GM21576 (cell line): Measurements from ENCODE around the gene MYO1E.
"Not testable (repeated sequence)": the region's sequence is repeated elsewhere in the genome, so short reads cannot be mapped to it uniquely, and the experiment has no call there.

Source experiments
- ATAC-seq: cut with Tn5 transposase; IDR thresholded peaks from one replicate; pipeline ENCODE4 v1.9.1; 2021; ENCODE audit warnings: mild to moderate bottlenecking, moderate library complexity; ENCODE audit not compliant: unreplicated experiment

MYO1E gene

DNA sequence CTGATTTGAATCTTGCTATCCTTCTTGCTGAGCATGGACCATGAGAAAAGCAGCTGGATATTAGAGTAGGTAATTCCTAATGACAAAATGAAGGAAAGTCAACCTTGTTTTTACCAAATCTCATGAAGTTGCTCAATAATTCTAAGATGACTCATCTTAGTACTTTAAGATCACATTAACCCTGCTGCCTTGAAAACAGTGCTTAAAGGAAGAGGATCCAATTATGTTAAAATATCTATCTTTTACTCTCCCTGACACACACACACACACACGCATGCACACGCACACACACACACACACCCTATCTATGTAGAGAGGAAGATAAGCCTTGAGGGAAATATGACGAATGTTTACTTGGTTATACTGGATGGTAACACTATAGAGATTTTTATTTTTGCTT lies 16.0 kb upstream of the MYO1E start:
- ATAC-seq: no peak

GRCh38 chr15:59387196-59387878 lies 14.7 kb upstream of the MYO1E start:
- ATAC-seq: not testable (repeated sequence)

DNA sequence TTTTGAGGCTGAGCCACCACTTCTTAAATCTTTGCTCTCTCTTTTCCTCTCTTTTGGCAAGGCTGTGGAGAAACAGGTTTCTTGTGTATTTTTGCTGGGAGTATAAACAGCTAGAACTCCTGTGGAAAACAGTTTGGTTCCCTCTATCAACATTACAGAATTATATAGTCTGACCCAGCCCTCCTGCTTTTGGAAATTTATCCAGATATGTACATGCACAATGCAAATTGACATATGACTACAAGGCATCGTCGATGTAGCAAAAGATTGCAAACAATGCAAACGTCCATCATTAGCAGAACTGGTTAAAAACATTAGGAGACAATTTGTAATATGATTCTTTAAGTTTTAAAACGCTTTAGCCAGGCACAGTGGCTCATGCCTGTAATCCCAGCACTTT lies 12.5 kb upstream of the MYO1E start:
- no peak for ATAC-seq

- ATAC-seq: no peak
These were observed 11.8 kb upstream of the MYO1E start for GRCh38 chr15:59384507-59384906.

DNA sequence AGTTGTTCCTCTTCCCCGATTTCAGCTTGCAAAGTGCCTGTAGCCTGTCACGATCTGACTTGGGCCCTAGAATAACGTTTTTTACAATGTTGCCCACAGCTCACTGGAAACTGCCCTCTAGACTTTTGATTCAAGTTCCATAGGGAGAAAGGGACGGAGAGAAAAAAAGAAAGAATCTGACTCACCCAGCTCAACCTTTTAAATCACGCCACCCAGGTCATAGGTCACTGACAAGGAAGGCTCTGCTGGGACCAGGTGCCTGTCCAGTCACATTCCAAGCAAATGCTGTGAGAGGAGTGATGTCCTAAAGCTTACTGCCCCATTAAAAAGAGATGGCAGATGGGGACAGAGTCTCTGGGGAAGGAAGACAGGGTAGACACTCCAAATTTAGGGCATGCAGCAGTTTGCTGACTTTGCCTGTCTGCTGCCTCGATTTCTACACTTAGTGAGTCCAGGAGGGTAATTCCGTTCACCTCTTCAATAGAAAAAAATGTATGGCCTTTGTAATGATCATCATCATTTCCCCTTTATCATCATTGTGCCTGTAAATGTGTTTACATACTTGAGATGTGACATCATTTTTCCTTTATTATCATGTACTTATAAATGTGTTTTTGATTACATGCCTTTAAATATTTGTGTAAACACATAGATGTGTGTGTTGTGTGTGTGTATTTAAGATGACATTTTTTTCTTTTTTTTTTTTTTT lies 8.4 kb upstream of the MYO1E start:
- no peak for ATAC-seq

DNA sequence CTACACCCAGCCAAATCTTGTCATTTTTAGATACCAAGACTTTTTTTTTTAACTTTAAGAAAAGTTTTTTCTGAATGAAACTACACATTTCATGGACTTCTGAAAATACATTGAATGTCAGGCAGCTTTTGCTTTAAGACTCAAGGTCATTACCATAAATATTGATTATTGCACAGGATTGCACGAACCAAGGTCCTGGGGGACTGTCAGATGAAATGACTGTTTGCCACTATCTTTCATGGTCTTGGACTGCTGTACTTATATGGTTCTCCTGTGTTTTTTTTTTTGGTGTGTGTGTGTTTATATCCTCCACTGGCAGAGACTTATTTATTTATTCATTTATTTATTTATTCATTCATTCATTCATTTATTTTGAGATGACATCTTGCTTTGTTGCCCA lies 6.9 kb upstream of the MYO1E start:
- ATAC-seq: no peak

DNA sequence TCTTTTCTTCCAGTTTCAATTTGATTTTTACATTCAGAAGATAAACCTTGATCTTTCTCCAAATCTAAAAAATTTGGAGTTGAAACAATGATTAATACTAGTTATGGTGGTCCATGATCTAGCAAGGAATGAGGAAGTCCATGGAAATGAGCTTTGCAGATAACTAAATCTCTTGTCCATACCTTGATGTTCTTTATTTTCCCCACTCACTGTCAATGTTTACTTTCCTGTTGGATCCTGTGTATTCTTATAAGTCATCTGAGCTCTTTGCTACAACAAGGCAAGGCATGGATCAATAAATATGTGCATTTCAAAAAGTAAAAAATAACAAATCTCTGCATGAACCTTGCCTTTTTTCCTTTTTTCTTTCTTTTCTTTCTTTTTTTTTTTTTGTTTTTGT lies 6.2 kb upstream of the MYO1E start:
- no peak for ATAC-seq

DNA sequence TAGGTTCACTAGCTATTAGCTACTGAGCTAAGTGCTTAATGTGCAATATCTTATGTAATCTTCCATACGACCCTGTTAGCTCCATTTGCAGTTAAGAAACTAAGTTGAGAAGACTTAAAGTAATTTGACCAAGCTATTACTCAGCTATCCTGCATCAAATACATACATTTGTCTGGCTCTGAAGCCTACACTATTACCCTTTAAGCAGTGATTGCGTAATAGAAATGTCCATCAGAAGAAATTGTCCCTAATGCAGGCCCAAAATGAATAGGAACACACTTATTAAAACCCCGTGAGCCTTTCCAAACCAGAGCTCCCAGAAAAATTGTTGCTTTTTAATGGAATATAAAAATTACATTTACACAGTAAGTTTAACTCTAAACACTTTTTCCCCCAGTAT lies 5.3 kb upstream of the MYO1E start:
- no peak for ATAC-seq

- ATAC-seq: no peak
These were observed 4.1 kb upstream of the MYO1E start for GRCh38 chr15:59376733-59377132.

- no peak for ATAC-seq
These were observed 544 bp upstream of the MYO1E start for GRCh38 chr15:59373215-59373614.

GRCh38 chr15:59371458-59372351 lies 966 bp downstream of the MYO1E start:
- ATAC-seq: no peak

GRCh38 chr15:59369597-59369996 lies 3.1 kb downstream of the MYO1E start:
- no peak for ATAC-seq

DNA sequence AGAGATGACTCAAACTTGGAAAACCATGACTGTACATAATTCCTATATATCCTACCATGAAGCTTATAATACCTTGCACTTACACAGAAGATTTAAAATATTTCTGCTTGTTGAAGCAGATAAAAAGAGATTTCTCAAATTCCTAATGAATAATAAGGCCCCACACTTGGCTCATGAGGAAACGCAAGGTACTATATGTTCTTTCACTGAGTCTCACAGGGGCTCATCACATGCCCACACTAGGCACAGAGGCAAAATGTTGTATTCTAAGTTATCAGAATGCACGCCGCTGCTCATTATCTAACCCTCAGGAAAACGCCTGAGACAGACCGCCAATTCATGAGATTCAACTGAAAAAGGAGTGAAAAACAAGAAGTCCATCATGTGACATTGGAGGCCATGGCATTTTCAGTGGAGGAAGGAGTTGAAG lies 5.6 kb downstream of the MYO1E start:
- no peak for ATAC-seq

GRCh38 chr15:59366333-59367021 lies 6.2 kb downstream of the MYO1E start:
- no peak for ATAC-seq

DNA sequence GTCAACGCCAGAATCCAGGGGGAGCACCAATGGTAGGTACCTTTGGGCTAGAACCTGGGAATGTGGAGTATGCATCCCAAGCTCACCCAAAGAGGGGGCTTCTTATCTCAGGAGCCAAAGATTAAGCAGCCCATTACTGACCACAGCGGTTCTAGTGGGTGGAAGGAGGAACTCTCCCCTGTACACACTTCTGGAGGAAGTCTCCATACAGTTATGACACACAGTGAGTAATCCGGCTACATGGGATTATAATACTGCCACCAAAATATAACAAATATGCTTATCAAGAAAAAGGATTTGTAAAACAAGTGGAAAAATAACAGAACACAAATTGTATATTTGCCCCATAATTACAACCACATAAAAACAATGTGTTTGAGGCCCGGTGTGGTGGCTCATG lies 8.4 kb downstream of the MYO1E start:
- ATAC-seq: no peak

DNA sequence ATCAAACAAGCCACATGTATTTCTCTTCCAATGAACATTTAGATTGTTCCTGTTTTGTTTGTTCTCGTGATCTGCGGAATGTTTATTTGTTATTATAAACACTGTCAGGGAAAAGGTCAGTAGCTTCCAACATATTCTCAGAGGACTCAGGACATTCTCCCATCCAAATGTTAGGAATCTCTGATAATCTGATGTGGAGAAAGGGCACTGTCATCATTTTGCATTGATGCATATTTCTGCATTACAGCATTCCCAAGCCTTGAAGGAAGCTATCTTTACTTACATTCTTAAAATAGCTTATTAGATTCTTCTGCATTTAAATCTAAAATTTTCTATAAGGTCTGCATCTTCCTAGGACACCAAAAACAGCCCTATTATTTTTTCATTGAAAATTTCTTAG lies 10.3 kb downstream of the MYO1E start:
- ATAC-seq: no peak

- no peak for ATAC-seq
These were observed 11.8 kb downstream of the MYO1E start for GRCh38 chr15:59360896-59361295.

- ATAC-seq: no peak
These were observed 12.4 kb downstream of the MYO1E start for GRCh38 chr15:59360305-59360704.

- no peak for ATAC-seq
These were observed 16.9 kb downstream of the MYO1E start for GRCh38 chr15:59355730-59356129.

GRCh38 chr15:59354417-59355031 lies 18.1 kb downstream of the MYO1E start:
- no peak for ATAC-seq

DNA sequence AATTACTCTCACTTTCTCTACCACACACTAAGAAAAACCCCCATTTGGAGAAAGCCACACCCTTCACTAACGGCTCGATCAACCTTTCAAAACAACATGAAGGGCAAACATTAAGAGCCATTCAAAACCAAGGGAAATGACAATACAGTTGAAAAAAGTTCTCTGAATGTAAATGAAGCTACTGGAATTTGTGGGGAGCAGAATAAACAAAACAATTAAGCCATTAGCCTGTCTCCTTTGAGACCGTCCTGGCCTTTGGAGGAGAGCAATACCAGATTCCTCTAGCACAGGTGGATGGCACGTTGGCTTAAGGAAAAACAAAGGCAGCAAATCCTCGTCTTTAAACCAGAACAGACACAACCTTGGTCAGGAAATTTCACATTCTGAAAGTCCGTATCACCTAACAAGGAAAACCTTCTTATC lies 18.7 kb downstream of the MYO1E start:
- no peak for ATAC-seq
